ENCODE measurements around the gene ANKH. TPM values are rescaled to one million over a fixed set of nuclear protein-coding genes. Genes with fewer than 3 reads are reported as not detected.
A peak's percentile ranks its signal among the peaks of the same experiment; 100 is the strongest.

The ANKH gene
- total RNA-seq, 2 donors from 2014 or later: 76.5 to 106 TPM

DNA sequence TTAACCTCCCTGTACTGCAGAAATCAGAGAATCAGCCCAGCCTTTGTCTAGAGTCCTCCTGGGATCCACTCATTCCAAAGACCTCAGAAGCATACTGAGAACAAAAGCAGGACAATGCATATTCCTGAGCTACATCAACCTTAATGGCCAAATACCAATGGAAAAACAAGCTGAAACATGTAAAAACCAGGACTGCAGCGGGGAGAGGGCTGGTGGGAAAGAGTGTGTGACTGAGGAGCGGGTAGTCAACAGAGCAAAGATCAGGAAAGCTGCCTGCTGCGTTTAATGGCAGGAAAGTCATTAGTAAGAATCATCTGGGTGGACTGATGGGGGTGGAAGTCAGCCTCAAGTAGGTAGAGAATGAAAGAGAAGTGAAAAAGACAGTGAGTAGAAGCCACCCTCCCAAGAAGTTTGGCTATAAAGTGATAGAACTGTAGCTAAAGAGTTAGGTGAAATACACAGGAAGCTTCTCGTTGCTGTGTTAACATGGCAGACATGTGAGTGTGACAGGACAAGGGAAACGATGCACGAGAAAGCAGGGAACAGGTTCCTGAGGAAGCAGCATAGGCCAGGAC lies 119.0 kb downstream of the ANKH start:
- intact Hi-C loops (cut with DNase I): no loop called here
- H3K9me3 ChIP-seq: no peaks in the 10 kb centered on the region
- WGBS: 73% methylated on average over 6 of the region's 6 CpGs
- DNase-seq (ENCODE audit: low spot score): no peak
- no peaks in the 10 kb centered on the region for H3K36me3 ChIP-seq
- TF ChIP-seq, protein P1, sequence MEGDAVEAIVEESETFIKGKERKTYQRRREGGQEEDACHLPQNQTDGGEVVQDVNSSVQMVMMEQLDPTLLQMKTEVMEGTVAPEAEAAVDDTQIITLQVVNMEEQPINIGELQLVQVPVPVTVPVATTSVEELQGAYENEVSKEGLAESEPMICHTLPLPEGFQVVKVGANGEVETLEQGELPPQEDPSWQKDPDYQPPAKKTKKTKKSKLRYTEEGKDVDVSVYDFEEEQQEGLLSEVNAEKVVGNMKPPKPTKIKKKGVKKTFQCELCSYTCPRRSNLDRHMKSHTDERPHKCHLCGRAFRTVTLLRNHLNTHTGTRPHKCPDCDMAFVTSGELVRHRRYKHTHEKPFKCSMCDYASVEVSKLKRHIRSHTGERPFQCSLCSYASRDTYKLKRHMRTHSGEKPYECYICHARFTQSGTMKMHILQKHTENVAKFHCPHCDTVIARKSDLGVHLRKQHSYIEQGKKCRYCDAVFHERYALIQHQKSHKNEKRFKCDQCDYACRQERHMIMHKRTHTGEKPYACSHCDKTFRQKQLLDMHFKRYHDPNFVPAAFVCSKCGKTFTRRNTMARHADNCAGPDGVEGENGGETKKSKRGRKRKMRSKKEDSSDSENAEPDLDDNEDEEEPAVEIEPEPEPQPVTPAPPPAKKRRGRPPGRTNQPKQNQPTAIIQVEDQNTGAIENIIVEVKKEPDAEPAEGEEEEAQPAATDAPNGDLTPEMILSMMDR (IDR thresholded peaks at IDR 0.05): no peak
- no peak for TF ChIP-seq POLR2AphosphoS5 (IDR thresholded peaks at IDR 0.05)
- no peak for TF ChIP-seq POLR2A (IDR thresholded peaks at IDR 0.05)
- no peaks in the 10 kb centered on the region for H3K27me3 ChIP-seq (replicated peaks; ENCODE audit: insufficient read depth)
- H3K4me1 ChIP-seq (replicated peaks): no peaks in the 10 kb centered on the region
- no peak overlapping the region for H3K27ac ChIP-seq
- no peak overlapping the region for H3K4me3 ChIP-seq

DNA sequence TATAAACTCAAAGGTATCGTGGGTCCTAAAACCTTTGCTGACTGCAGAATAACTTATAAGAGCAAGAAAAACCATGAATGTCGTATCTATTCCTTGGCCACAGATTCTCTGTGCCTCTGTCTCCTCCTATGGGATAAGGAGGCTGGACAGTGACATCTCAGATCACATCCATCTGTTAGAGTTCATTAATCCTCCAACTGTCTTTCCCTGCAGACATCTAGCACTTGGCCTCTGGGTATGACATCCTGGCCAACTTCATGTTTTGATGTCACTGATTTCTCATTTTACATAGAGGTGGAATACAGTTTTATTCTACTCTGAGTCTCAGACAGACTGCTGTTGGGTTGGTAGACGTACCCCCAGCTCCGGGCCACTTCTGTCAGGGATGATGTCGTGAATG lies 120.9 kb downstream of the ANKH start:
- 98% methylated on average over 5 of the region's 5 CpGs for WGBS
- intact Hi-C loops (cut with DNase I): no loop called here
- no peaks in the 10 kb centered on the region for H3K36me3 ChIP-seq

DNA sequence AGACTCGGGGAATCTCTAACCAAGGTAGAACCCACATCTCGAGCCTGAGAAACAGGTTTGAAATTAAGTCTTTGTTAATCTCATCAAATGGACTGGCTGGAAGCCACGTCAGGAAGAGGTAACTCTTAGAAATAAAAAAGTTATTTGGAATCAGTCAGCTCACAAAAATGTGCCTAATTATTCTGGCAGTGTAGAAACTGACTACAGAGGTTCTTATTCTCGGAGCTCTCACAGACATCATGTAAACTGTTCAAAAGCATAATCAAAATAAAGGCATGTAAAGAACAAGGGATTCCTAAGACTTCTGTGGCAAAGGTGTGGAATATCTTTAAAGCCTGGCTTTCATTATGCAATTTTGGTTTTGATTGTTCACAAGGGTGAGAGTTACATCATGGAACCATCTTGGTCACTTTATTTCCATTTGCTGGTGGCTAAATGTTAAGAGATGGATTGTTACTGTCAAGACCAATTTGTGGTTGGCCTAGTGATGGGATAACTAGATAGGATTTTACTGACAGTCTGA lies 121.9 kb downstream of the ANKH start:
- H3K36me3 ChIP-seq: no peaks in the 10 kb centered on the region
- peak overlapping the region in 1 of 2 donors; percentile 8 for H3K27ac ChIP-seq
- H3K9me3 ChIP-seq: no peaks in the 10 kb centered on the region
- no peaks in the 10 kb centered on the region for H3K27me3 ChIP-seq (replicated peaks; ENCODE audit: insufficient read depth)
- WGBS: 29% methylated on average over 4 of the region's 4 CpGs
- no peak overlapping the region for H3K4me3 ChIP-seq
- intact Hi-C loops (cut with DNase I): loop anchor here (5.0 kb wide), 1 partner anchor 123 kb away; the partner anchor contains the start of gene ANKH
- DNase-seq (ENCODE audit: low spot score): no peak
- peaks cover 5% of the 10 kb centered on the region for H3K4me1 ChIP-seq (replicated peaks)
- TF ChIP-seq POLR2AphosphoS5 (IDR thresholded peaks at IDR 0.05) (no peak), POLR2A (IDR thresholded peaks at IDR 0.05) (no peak)
- TF ChIP-seq, protein P1 (IDR thresholded peaks at IDR 0.05): no peak

More for the DNA sequence above, 120.9 kb downstream of the ANKH start:
- Histone ChIP-seq H3K4me3 (no peak overlapping the region), H3K27me3 (replicated peaks; ENCODE audit: insufficient read depth) (no peaks in the 10 kb centered on the region), H3K9me3 (no peaks in the 10 kb centered on the region), H3K4me1 (replicated peaks) (no peaks in the 10 kb centered on the region), H3K27ac (no peak overlapping the region)
- DNase-seq (ENCODE audit: low spot score): no peak
- no peak for TF ChIP-seq POLR2A (IDR thresholded peaks at IDR 0.05)
- TF ChIP-seq, protein P1 (IDR thresholded peaks at IDR 0.05): no peak
- TF ChIP-seq POLR2AphosphoS5 (IDR thresholded peaks at IDR 0.05): no peak

DNA sequence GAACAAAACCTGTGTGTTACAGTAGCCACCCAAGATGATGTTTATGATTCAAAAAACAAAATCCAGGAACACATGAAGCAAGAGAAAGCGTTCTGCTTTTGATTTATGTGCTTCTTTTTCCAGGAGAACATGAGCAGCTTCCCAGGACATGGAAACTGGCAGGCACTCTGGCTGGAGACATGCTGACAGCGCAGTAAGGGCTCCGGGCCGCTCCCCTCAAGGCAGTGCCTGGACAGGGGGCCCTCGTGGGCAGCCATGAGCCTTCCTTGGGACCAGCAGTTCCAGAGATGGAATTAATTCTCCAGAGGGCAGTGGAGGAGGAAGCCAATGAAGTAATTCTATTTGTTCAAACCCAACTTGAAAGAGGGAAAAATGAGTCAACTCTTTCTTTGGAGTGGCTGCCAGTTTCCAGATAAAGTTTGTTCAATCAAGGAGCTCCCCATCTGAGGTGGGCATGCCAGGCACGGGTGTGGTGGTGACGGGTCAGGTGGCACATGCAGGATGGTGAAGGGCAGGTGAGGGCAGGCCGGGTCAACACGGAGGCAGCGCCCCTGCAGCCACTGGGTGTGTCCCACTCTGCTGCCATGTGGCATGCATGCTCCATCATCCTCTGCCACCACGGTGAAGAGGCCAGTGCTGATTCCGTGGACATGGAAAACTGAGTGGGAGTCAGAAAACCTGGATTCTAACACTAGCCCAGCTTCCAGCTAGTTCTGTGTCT lies 123.2 kb downstream of the ANKH start:
- no peaks in the 10 kb centered on the region for H3K36me3 ChIP-seq
- H3K4me1 ChIP-seq (replicated peaks): peaks cover 9% of the 10 kb centered on the region
- no peak overlapping the region for H3K4me3 ChIP-seq
- no peak for DNase-seq (ENCODE audit: low spot score)
- intact Hi-C loops (cut with DNase I): loop anchor here (5.0 kb wide), 1 partner anchor 124 kb away; the partner anchor contains the start of gene ANKH
- peak overlapping the region in 1 of 2 donors; percentile 8 for H3K27ac ChIP-seq
- TF ChIP-seq POLR2A (IDR thresholded peaks at IDR 0.05) (no peak), POLR2AphosphoS5 (IDR thresholded peaks at IDR 0.05) (no peak)
- TF ChIP-seq, protein P1 (IDR thresholded peaks at IDR 0.05): no peak
- no peaks in the 10 kb centered on the region for H3K27me3 ChIP-seq (replicated peaks; ENCODE audit: insufficient read depth)
- 79% methylated on average over 12 of the region's 12 CpGs for WGBS
- H3K9me3 ChIP-seq: no peaks in the 10 kb centered on the region

All from prostate gland (tissue), 2 donors.